ENCODE results near the gene TCF12.
A peak's percentile ranks its signal among the peaks of the same experiment; 100 is the strongest.
"Not testable (repeated sequence)": the region's sequence is repeated elsewhere in the genome, so short reads cannot be mapped to it uniquely, and the experiment has no call there.

The TCF12 gene

DNA sequence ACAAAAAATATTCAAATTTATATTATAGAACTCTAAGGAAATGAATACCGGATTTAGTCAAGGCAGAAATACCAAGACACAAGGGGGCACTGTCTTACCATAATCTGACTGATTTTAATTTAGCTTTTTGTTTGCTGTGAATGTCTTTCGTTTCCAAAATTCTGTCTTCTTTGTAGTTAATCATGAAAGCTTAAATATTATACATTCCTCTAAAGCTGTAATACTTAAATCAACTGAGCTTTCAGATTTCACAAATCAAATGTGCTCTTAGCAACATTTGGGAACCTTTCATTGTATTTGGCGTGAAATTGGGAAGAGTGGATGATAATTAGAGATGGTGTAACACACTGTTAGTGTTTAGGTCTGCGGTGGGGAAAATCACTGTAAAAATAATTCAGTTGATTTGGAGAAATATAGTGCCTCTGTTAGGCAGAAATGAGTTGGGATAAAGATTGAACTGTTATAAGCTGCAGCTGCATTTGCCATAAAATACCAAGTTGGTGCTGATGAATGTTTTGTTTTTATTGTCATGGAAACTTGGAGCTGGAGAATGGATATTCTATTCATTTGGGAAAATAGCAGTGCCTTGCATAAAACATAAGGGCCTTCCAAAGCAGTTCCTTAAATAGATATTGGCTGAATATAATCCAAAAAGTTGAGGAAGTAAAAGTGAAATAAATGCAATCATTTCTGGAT lies 228.2 kb downstream of the TCF12 start:
- peak; percentile 84 for DNase-seq

DNA sequence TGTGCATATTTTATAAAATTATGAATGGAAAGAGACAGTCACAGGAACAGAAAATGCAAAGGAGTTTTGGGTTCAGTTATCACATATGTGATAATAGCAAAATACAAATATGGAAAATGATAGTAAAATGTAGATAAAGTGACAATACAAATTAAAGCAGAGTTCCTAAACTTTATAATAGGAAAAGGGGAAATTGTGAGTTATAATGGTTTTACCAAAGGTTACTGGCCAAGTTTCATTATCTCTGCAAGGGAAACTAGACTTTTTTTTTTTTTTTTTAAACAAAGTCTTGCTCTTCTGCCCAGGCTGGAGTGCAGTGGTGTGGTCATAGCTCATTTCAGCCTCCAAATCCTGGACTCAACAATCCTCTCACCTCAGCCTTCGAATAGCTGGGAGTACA lies 229.2 kb downstream of the TCF12 start:
- DNase-seq, result no peak

DNA sequence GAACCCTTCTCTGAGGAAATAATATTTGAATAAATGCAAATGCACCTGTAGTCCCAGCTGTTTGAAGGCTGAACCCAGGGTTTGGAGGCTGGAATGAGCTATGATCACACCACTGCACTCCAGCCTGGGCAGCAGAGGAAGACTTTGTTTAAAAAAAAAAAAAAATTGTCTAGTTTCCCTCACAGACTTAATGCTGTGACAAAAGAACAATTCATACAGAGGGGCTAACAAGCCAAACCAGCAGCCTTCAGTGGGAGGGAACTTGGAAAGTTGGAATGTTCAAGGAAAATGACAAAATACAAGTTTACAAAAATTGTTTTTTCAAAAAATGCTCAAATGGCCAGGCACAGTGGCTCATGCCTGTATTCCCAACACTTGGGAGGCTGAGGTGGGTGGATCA lies 229.8 kb downstream of the TCF12 start:
- no peak for DNase-seq

DNA sequence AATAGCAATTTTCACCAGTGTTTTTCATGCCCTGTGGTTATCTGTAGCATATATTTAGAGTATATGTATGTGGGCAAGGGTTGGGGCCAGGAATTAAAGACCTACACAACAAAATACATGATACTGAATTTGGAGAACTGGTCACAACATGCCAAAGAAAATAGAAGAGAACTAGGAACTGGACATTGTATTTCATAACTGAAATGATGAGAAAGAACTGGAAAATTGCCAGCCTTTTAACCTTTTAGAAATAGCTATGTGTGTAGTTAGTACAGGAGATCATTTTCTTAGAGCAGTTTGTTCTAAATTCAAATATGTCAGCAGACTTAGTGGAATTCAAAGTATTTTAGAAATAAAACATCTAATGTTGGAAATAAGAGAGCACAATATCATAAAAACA lies 230.8 kb downstream of the TCF12 start:
- no peak for DNase-seq

DNA sequence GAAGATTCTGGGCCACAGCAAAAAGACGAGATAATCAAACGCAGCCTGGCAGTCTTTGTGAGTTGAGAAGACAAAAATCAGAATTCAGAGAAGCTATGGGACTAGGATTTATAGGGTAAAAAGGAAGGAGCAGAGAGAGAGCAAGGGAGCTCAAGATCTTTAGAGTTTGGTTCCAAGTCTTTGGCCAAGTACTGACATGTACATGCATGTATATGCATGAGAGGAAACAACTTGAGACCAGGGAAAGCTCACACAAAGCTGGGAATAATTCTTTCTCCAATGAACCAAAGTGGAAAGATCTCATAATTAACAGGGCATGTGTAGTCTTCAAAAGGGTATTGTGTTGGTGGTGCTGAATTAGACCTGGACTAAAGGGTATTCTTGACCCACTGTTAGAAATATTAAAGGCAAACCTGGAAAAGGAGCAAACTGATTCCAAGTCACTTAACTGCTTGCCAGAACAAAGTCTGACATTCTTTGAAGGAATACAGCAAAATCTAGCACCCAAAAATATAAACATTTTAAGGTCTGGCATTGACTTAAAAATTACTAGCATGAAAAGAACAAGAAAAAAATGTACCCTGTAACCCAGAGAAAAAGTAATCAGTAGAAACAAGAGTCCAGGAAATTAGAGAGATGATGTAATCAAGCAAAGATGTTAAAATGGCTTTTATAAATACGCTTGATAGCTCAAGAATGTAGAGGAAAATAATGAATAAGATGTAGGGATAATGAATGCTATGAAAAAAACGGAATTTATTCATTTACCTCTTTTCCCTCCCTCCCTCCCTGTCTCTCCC lies 231.8 kb downstream of the TCF12 start:
- no peak for DNase-seq

DNA sequence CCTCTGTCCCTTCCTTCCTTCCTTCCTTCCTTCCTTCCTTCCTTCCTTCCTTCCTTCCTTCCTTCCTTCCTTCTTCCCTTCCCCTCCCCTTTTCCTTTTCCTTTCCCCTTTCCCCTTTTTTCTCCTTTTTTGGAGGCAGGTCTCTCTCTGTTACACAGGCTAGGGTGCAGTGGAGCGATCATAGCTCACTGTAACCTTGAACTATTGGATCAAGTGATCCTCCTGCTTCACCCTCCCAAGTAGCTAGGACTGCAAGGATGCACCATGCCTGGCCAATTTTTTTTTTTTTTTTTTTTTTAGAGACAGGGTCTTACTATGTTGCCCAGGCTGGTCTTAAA lies 232.4 kb downstream of the TCF12 start:
- not testable (repeated sequence) for DNase-seq

DNA sequence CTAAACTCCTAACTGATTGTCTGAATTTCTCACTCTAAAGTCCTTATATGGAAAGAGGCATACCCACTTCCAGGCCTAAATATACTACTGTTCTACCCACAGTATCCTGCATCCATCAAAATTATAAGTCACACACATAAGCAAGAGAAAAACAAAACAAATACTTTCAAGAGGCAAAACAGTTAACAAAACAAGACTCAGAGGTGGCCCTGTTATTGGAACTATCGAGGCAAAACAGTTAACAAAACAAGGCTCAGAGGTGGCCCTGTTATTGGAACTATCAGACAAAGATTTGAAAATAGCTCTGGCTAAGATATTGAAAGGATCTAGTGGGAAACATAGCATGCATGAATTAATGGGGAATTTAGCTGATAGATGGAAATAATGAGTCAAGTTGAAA lies 233.7 kb downstream of the TCF12 start:
- no peak for DNase-seq

DNA sequence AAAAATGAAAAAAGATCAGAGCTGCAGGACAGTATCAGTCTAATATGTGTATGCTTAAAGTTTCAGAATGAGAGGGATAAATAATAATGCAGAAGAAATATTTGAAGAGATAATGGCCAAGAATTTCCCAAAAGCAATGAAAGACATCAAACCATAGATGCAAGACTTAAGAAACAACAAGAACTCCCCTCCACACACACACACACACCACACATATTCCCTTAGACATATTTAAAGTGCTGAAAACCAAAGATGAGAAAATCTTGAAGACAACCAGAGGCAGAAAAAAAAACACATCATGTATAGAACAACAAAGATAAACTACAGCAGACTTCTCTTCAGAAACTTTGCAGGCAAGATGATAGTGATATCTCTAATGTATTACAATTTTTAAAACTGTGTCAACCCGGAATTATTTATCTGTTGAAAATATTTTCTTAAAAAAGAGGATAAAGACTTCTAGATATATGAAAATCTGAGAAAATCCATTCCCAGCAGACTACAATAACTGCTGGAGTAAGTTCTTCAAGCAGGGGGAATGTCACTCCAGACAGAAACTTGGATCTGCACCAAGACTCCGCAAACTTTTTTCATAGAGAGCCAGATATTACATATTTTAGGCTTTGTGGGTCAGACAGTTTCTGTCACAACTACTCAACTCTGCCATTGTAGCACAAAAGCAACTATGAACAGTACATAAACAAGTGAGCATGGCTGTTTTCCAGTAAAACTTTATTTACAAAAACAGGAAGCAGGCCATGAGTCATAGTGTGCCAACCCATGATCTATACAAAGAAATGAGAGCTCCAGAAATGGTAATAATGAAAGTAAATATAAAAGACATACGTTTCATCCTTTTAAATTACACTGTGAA lies 234.5 kb downstream of the TCF12 start:
- DNase-seq, result no peak

DNA sequence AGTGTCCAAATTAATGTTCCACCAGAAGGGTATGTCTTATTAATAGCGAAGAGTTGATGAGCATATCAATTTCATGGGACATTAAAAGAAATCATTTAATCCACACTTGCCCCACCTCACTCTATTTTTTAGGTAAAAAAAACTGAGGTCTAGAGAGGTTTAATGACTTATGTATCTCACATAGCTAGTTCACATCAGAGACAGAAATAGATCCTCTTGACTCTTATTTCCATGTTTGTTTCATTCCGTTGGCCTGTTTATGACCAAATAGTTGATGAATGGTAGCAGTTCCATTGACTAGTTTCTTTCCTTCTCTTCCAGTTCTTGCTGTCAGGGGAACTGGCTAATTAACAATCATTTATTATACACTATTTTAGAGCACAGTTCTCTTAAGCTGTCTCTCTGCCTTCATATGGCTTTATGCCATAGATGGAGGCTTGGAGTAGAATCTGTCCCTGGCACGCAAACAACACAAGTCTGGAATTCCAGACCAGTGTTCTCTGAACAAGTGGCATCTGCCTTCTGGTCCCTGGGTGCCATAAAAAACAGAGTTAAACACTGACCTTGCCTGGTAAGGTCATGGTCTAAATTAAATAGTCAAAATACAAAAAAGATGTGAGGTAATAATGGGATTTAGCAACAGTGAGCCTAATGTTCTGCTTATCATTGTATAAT lies 237.9 kb downstream of the TCF12 start:
- DNase-seq, result no peak

DNA sequence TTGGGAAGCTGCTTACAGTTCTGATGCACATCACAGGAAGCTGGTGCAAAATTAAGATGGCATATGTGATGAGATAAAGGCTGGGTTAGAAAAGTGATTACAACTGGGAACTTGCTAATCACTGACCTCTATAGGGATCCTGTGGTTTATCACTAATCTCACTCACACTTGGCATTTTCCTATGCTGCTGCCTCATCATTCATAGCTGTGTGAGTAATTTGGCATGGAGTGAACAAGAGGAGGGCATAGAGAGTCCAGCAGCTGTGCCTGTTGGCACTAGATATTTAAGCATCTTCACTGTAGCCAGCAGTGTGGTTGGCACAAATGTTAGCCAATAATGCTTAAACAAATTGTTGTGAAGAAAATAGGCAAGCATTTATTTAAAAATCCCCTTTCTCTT lies 240.1 kb downstream of the TCF12 start:
- DNase-seq, result peak; percentile 66

DNA sequence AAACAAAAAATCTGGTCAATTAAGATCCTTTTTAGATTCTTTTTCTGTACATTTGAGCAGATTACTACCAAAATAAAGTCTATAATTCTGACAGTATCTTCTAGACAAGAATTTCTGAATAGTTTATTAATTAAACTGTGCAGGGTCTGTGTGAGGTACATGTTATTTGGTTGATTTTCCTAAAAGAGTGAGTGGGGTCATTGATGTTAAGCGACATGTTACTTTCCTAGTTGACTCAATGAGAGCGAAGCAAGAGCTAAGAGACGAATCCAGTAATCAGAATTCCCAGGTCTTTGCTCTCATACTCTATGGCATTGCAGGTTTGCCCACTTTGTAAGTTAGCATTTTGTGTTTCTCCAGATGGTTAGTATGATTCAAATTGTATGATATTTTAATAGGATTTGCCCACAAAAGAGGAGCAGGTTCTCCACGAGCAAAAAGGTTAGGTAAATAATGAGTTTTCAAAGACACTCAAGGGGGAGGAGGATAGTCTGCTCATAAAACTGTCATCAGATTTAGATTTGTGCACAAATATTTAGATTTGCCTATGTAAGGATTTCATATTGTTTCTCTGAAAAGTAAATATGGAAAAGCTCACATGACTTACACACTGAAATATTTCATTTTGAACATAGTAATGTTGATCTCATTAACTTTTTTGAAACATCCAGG lies 240.7 kb downstream of the TCF12 start:
- no peak for DNase-seq

DNA sequence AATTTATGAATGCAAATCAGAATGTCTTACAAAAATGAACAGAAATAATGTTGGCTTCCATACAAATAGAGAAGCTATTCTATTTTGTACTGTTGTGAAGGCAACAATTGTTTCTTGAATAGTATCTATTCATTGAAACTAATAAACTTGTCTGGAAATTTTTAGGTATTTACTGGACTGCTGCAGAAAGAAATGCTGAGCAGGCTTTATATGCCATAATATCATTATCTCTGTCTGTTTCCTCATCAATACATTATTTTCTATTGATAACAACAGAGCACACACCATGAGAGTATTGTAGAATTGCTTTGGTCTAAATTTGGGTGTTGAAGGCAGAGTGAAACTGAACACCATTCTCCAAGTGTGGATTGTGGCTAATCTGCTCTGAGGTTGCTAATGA lies 241.3 kb downstream of the TCF12 start:
- no peak for DNase-seq

DNA sequence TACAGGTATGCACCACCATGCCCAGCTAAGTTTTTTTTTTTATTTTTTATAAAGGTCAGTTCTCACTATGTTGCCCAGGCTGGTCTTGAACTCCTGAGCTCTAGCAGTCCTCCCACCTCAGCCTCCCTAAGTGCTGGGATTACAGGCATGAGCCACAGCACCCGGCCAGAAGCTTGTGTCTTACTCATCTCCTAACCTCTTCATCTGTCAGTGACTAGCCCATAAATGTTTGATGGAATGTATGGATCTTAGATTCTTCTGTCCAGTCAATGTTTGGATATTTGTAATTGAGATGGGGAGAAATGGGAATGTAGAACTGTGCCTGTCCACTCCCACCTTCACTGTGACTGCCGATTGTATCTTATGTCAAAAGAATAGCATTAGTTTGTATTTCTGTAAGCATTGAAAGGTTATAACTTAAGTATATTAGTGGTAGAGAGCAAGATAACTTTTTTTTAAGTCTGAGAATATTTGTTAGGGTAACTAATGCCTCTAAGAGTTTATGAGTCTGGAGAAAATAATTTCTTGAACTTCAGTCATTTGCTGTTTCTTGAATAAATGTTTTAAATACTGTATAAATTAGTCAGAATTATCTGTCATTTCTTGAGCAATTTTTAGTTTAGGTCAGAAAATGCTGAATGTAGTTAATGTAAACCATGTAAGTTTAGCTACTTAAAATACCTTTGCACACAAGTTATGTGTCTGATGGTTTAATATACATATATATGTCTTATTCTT lies 242.5 kb downstream of the TCF12 start:
- no peak for DNase-seq

DNA sequence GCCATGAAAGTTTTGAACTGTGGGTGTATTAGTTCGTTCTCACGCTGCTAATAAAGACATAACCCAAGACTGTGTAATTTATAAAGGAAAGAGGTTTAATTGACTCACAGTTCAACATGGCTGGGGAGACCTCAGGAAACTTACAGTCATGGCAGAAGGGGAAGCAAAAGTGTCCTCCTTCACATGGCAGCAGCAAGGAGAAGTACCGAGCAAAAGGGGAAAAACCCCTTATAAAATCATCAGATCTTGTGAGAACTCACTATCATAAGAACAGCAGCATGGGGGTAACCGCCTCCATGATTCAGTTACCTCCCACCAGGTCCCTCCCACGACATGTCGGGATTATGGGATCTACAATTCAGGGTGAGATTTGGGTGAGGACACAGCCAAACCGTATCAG lies 245.8 kb downstream of the TCF12 start:
- DNase-seq, result not testable (repeated sequence)

DNA sequence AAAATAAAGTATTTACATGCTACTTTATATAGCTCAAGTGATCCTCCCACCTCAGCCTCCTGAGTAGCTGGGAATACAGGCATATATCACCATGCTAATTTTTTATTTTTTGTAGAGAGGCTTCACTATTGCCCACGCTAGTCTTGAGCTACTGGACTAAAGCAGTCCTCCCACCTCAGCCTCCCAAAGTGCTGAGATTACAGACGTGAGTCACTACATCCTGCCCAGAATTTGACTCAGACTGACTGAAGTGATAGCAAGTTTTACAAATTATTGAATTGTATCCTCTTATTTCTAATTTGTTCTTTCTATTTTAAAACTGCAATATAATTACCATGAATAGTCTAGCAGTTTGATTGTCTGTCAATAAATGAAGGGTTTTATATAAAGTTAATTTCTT lies 247.5 kb downstream of the TCF12 start:
- no peak for DNase-seq

DNA sequence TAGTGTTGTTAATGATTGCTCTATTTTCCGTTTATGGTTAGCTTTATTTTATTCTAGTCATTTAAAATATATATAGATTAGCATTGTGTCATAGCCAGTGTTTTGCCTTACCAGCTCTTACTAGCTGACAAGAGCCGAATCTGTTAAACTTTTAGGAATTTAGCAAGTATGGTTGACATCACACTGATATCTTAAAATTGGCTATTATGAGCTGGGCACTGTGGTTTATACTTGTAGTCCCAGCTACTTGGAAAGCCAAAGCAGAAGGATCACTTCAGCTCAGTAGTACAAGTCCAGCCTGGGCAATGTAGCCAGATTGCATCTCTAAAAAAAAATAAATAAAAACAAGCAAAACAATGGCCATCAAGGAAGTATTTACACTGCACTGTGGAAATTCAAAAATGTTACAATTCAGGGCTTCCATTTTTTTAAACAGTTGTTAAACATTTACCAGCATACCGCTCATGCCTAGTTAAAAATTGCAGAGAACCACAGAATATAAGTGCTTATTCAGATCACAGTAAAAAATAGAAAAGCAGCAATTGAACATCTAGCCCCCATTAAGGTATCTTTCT lies 249.5 kb downstream of the TCF12 start:
- DNase-seq, result no peak

DNA sequence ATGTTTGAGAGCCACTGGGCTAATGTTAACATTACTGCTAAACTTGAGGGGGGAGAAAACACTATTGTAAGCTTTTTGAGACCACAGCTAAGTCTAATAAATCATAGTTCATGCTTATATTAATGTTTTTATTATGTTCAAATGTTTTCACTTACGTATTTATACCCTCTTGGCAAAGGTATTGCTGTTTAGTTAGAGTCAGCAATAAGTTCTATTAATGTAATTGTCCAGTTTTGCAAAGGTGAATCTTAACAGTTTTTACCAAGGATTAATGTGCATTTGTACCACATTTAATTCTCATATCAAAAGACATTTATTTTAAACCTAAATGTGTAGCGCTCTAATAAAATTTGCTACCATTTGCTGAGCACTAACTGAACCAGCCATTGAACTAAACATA lies 251.2 kb downstream of the TCF12 start:
- no peak for DNase-seq

DNA sequence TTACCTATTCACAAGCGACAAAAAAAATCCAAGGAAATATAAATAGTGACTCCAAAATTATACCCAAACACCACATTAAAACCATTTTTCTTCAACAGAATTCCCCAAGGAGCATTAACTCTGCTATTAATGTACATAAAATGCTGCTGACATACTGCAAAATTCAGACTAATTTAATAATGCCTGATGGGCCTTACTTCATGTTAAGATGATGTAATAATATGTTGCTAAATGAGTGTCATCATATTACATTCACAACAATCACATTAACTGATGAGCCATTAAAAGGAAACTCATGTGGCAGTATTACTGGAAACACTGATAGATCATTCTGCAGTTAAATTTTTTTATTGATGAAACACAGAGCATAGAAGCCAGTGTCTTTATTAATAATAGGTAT lies 253.0 kb downstream of the TCF12 start:
- peak; percentile 17 for DNase-seq

DNA sequence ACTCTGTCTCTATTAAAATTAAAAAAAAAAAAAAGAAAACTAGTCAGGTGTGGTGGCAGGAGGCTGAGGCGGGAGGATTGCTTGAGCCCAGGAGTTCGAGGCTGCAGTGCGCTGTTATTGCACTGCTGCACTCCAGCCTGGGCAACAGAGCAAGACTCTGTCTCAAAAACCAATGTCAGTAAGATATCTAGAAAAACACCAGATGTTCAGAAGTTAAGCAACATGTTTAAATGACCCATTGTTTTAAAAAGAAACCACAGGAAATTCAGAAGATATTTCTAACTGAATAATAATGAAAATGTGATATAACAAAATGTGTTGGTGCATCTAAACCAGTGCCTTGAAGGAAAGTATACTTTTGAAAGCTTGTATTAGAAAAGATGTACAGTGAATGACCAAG lies 254.5 kb downstream of the TCF12 start:
- DNase-seq, result peak; percentile 9

DNA sequence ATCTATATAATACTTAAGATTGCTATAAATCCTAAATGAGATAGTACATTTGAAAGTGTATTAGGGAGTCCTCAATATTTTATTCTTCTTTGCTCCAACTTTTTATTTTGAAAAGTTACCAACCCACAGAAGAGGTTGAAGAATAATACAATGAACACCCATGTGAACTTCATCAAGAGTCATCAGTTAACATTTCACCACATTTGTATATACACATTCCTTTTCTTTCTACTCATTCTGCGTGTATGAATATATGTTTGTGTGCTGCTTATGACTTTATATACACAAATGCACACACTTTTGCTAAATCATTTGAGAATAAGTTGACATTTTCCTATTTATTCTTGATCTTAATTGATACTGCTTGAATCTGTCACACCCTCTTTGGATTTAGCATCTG lies 264.6 kb downstream of the TCF12 start:
- DNase-seq, result no peak

DNA sequence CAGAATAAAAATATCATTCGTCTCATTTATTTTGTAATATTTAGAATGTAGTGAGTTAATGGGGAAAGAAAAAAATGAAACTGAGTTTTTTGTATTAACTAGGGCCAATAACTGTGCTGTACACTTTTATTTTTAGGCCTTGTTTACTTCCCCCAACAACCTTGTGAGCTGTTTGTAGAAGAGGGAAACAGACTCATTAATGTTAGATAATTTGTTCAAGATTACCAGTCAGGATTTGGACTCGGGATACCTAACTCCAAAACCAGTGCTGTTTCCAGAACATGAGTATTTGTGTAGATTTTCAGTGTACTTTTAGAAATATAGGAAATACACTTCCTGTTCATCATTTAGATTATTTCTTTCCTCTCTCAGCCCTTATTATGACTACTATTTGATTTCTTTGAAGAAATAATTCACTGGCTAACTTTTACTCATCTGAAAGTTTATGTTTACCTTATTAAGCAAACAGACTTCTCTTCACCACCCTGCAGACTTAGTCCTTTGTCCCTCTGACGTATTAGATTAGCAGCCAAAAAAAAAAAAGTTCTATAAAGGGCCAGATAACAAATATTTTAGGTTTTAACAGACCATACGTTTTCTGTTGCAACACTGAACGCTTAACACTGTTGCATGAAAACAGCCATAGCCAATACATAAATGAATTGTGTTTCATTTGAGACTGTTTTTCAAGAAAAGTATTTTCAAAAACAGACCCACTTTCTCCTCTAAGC lies 265.3 kb downstream of the TCF12 start:
- DNase-seq, result no peak
